Caco-2 (cell line): Measurements from ENCODE around the gene OR5AN1. TPM values are rescaled to one million over a fixed set of nuclear protein-coding genes. Genes with fewer than 3 reads are reported as not detected.
"Not testable (repeated sequence)": the region's sequence is repeated elsewhere in the genome, so short reads cannot be mapped to it uniquely, and the experiment has no call there.

Source experiments
- BruUV-seq: library from RNA; stranded (reverse); fragments of 400-500 nt; replicated peaks from 2 replicates; lab custom pipeline; 2021; lab: Mats Ljungman, UMichigan
- CTCF ChIA-PET: fragments of 300-600 bp; sonication (Branson Sonifier 250); formaldehyde crosslinking; loops from one replicate; lab custom pipeline; 2022; ENCODE audit warnings: antibody characterized with exemption; lab: Charles Lee
- POLR2A ChIA-PET: fragments of 300-600 bp; sonication (Branson Sonifier 250); formaldehyde crosslinking; loops from one replicate; lab custom pipeline; 2022; ENCODE audit warnings: antibody characterized with exemption; lab: Charles Lee
- DNase-seq, 2 experiments: peaks; one replicate each; pipeline versions ENCODE4 v3.0.0 to v3.0.0-alpha.2; 2020 to 2022
- H3K27me3 ChIP-seq: replicated peaks from 2 replicates; pipeline ENCODE4 v1.6.0; 2011; ENCODE audit warnings: low read length; ENCODE audit not compliant: control insufficient read depth, insufficient read depth
- H3K36me3 ChIP-seq: 2 replicates; pipeline ENCODE4 v1.5.1; 2011; ENCODE audit warnings: low read length; ENCODE audit not compliant: control insufficient read depth, insufficient read depth
- H3K4me1 ChIP-seq: fragments of 250-450 bp; sonication (Bioruptor Pico); 2 replicates; pipeline ENCODE4 v1.5.1; 2020; ENCODE audit warnings: mild to moderate bottlenecking
- H3K4me3 ChIP-seq: 2 replicates; pipeline ENCODE4 v1.5.1; 2011; ENCODE audit warnings: low read depth, mild to moderate bottlenecking, control low read depth, low read length
- H3K9me3 ChIP-seq: fragments of 250-450 bp; sonication (Bioruptor Pico); 2 replicates; pipeline ENCODE4 v1.5.1; 2020; ENCODE audit warnings: mild to moderate bottlenecking, moderate library complexity
- H3K27ac Mint-ChIP-seq: one replicate; pipeline ENCODE4 v1.8.0; 2022; ENCODE audit warnings: mixed read lengths; ENCODE audit not compliant: unreplicated experiment
- H3K27me3 Mint-ChIP-seq: one replicate; pipeline ENCODE4 v1.8.0; 2022; ENCODE audit warnings: mixed read lengths; ENCODE audit not compliant: insufficient read depth, unreplicated experiment
- H3K36me3 Mint-ChIP-seq: one replicate; pipeline ENCODE4 v1.8.0; 2022; ENCODE audit warnings: mild to moderate bottlenecking, mixed read lengths; ENCODE audit not compliant: insufficient read depth, unreplicated experiment
- H3K4me1 Mint-ChIP-seq: one replicate; pipeline ENCODE4 v1.8.0; 2022; ENCODE audit warnings: low read depth, mixed read lengths; ENCODE audit not compliant: unreplicated experiment
- H3K4me3 Mint-ChIP-seq: one replicate; pipeline ENCODE4 v1.8.0; 2022; ENCODE audit warnings: mild to moderate bottlenecking, moderate library complexity, mixed read lengths; ENCODE audit not compliant: unreplicated experiment
- H3K9me3 Mint-ChIP-seq: one replicate; pipeline ENCODE4 v1.8.0; 2022; ENCODE audit warnings: mixed read lengths; ENCODE audit not compliant: unreplicated experiment
- intact Hi-C: fragments of 100-400 bp; cut with micrococcal nuclease; formaldehyde crosslinking; loops from one replicate; pipeline ENCODE4 v1.10.0; 2022; ENCODE audit not compliant: unreplicated experiment
- total RNA-seq: library from RNA; stranded (reverse); gene quantifications from 2 replicates; pipeline ENCODE4 v1.2.3, GENCODE V29; 2022
- TF ChIP-seq, protein P1 (sequence below), 2 experiments: fragments of 200-600 bp in 1 of 2; IDR thresholded peaks; 1 replicate in 1 of 2; 2 replicates in 1 of 2; pipeline versions ENCODE4 v1.5.1 to v1.8.0; 2011 to 2022; ENCODE audit warnings: antibody characterized with exemption in 1 of 2, control low read depth in 1 of 2, inconsistent platforms in 1 of 2, low read depth in 1 of 2, low read length in 1 of 2, mild to moderate bottlenecking in 1 of 2, moderate library complexity in 1 of 2; ENCODE audit not compliant: insufficient read depth in 1 of 2, severe bottlenecking in 1 of 2, unreplicated experiment in 1 of 2

Gene OR5AN1
- total RNA-seq, 1 experiment from 2014 or later = not detected

DNA sequence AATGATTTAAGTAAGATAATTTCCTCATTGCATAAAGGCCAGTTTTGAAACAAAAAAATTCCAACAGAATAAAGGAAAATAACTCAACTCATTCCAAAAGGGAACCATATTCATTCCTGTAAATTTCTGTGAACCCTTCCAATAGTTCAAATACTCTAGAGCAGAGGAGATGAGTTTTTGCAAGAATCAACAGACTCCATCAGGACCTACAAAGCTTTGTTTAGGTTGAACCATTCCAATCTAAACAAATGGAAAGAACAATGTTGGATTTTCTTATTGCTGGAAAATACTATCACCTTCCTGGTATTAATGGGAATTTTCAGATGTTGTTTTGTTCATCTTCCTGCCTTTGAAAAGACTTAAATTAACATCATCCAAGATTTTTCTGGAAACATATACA is 21.8 kb upstream of the OR5AN1 start:
- H3K4me3 ChIP-seq = no peak overlapping the region
- no peak overlapping the region for H3K4me3 Mint-ChIP-seq
- BruUV-seq = no TSS peak
- H3K4me1 Mint-ChIP-seq = no peaks in the 10 kb centered on the region
- no peaks in the 10 kb centered on the region for H3K9me3 Mint-ChIP-seq
- no peaks in the 10 kb centered on the region for H3K4me1 ChIP-seq
- no peak overlapping the region for H3K27ac Mint-ChIP-seq
- CTCF ChIA-PET = no interaction called here
- no peaks in the 10 kb centered on the region for H3K36me3 Mint-ChIP-seq
- H3K27me3 Mint-ChIP-seq = peaks cover 5% of the 10 kb centered on the region
- intact Hi-C loops = no loop called here
- TF ChIP-seq, protein P1, sequence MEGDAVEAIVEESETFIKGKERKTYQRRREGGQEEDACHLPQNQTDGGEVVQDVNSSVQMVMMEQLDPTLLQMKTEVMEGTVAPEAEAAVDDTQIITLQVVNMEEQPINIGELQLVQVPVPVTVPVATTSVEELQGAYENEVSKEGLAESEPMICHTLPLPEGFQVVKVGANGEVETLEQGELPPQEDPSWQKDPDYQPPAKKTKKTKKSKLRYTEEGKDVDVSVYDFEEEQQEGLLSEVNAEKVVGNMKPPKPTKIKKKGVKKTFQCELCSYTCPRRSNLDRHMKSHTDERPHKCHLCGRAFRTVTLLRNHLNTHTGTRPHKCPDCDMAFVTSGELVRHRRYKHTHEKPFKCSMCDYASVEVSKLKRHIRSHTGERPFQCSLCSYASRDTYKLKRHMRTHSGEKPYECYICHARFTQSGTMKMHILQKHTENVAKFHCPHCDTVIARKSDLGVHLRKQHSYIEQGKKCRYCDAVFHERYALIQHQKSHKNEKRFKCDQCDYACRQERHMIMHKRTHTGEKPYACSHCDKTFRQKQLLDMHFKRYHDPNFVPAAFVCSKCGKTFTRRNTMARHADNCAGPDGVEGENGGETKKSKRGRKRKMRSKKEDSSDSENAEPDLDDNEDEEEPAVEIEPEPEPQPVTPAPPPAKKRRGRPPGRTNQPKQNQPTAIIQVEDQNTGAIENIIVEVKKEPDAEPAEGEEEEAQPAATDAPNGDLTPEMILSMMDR (IDR thresholded peaks at IDR 0.05; ENCODE audit: insufficient read depth in 1 of 2, low read depth in 1 of 2, low read length in 1 of 2, severe bottlenecking in 1 of 2, unreplicated experiment in 1 of 2) = no peak
- no peaks in the 10 kb centered on the region for H3K36me3 ChIP-seq
- H3K27me3 ChIP-seq = no peaks in the 10 kb centered on the region; the same call in 1 of the 2 replicates
- DNase-seq = no peak
- no peaks in the 10 kb centered on the region for H3K9me3 ChIP-seq
- POLR2A ChIA-PET = no interaction called here

DNA sequence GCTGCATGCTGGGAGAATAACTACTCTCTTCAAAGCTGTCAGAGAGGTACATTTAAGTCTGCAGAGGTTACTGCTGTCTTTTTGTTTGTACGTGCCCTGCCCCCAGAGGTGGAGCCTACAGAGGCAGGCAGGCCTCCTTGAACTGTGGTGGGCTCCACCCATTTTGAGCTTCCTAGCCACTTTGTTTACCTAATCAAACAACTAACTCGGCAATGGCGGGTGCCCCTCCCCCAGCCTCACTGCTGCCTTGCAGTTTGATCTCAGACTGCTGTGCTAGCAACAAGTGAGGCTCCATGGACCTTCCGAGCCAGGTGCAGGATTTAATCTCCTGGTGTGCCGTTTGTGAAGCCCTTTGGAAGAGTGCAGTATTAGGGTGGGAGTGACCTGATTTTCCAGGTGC is 9.0 kb upstream of the OR5AN1 start:
- H3K36me3 Mint-ChIP-seq, H3K4me1 Mint-ChIP-seq, DNase-seq, BruUV-seq, intact Hi-C loops, H3K9me3 Mint-ChIP-seq, POLR2A ChIA-PET, H3K27me3 Mint-ChIP-seq, H3K4me3 ChIP-seq, H3K4me1 ChIP-seq, H3K4me3 Mint-ChIP-seq, CTCF ChIA-PET, H3K27ac Mint-ChIP-seq, H3K36me3 ChIP-seq, H3K27me3 ChIP-seq, H3K9me3 ChIP-seq: not testable (repeated sequence)

DNA sequence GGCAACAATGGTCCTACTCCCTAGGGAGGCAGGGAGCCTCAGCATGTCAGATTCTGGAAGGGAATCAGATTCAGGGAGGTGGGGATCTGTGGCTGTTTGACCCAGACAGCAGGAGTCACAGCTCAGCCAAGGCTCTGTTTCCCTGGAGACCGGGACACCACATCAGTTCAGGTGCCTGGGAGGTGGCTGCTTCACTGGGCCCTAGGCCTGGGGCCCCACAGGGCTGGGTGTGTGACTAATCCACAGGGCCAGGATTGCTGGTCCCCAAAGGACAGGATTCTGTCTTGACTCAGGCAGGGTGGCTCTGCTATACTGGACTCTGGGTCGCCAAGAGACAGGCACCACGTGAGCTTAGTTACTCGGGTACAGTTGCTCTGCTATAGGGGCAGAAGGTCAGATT is 3.5 kb upstream of the OR5AN1 start:
- Histone ChIP-seq H3K4me1 (no peaks in the 10 kb centered on the region), H3K36me3 (no peaks in the 10 kb centered on the region), H3K27me3 (no peaks in the 10 kb centered on the region; the same call in 1 of the 2 replicates), H3K4me3 (no peak overlapping the region), H3K9me3 (no peaks in the 10 kb centered on the region)
- BruUV-seq = no TSS peak
- Mint-ChIP-seq H3K4me1 (peaks cover 4% of the 10 kb centered on the region), H3K4me3 (no peak overlapping the region), H3K9me3 (peaks cover 6% of the 10 kb centered on the region), H3K27me3 (peaks cover 5% of the 10 kb centered on the region), H3K36me3 (no peaks in the 10 kb centered on the region), H3K27ac (no peak overlapping the region)
- TF ChIP-seq, protein P1 (IDR thresholded peaks at IDR 0.05; ENCODE audit: insufficient read depth in 1 of 2, low read depth in 1 of 2, low read length in 1 of 2, severe bottlenecking in 1 of 2, unreplicated experiment in 1 of 2) = no peak
- POLR2A ChIA-PET = no interaction called here
- intact Hi-C loops = no loop called here
- DNase-seq = no peak
- CTCF ChIA-PET = no interaction called here

DNA sequence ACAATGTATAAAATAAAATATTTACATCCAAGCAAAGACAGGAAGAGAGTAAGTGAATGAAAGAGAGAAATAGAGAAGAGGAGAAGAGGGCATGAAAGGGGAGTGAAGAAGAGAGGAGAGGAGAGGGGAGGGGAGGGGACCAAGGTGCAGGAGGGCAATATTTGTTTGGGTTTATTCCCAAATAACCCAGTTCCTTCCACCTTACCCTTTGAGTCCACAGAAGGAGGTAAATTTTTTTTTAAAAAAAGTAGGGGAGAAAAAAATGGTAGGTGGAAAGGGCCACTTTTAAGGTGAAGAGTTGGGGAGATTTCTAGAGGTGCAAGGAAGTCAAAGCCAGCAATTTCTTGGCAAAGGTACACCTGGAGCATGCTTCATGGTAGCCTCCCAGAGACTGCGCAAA is 2.1 kb upstream of the OR5AN1 start:
- Mint-ChIP-seq H3K9me3 (no peaks in the 10 kb centered on the region), H3K27me3 (peaks cover 5% of the 10 kb centered on the region), H3K4me1 (no peaks in the 10 kb centered on the region), H3K27ac (no peak overlapping the region), H3K36me3 (no peaks in the 10 kb centered on the region), H3K4me3 (no peak overlapping the region)
- Histone ChIP-seq H3K27me3 (no peaks in the 10 kb centered on the region), H3K9me3 (no peaks in the 10 kb centered on the region), H3K4me1 (no peaks in the 10 kb centered on the region), H3K36me3 (no peaks in the 10 kb centered on the region), H3K4me3 (no peak overlapping the region)
- no TSS peak for BruUV-seq
- ChIA-PET CTCF (no interaction called here), POLR2A (no interaction called here)
- DNase-seq = no peak
- TF ChIP-seq, protein P1 (IDR thresholded peaks at IDR 0.05; ENCODE audit: insufficient read depth in 1 of 2, low read depth in 1 of 2, low read length in 1 of 2, severe bottlenecking in 1 of 2, unreplicated experiment in 1 of 2) = no peak
- intact Hi-C loops = no loop called here
